ENCODE measurements around the gene BLVRB.

The BLVRB gene

DNA sequence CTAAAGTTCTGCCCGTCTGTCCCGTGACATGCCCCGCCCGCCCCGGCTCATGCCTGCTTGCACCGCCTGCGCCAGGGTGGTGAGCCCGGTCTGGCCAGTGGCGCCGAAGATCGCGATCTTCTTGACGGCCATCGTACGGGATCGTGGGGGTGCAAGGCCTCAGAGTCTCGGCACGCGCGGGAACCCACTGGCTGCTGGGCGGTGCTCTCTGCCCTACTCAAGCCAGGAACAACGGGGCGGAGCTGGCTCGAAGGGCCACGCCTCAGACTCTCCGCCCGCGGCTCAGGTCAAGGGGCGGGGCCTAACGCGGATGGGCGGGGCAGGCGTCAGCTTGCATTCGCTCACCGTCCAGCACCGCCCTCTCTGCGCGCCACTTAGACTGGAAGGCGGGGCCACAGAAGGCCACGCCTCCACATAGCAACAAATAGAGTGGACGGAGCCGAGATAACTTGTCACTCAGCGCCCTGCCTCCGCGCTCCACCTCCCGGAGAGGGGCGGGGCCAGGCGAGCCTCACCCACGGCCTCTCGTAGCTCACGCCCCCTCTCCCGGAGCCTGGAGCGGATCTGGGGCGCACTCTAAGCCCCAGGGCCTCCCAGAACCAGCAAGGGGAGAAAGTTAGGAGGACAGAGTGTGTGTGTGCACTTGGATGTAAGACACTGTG lies at the start of gene BLVRB:
BLVRB (minus strand) TSS at position 189 of the 662 bp plus-strand sequence; CDS start at position 132, 57 bp downstream.
- TF ChIP-seq, protein P1, sequence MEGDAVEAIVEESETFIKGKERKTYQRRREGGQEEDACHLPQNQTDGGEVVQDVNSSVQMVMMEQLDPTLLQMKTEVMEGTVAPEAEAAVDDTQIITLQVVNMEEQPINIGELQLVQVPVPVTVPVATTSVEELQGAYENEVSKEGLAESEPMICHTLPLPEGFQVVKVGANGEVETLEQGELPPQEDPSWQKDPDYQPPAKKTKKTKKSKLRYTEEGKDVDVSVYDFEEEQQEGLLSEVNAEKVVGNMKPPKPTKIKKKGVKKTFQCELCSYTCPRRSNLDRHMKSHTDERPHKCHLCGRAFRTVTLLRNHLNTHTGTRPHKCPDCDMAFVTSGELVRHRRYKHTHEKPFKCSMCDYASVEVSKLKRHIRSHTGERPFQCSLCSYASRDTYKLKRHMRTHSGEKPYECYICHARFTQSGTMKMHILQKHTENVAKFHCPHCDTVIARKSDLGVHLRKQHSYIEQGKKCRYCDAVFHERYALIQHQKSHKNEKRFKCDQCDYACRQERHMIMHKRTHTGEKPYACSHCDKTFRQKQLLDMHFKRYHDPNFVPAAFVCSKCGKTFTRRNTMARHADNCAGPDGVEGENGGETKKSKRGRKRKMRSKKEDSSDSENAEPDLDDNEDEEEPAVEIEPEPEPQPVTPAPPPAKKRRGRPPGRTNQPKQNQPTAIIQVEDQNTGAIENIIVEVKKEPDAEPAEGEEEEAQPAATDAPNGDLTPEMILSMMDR (IDR thresholded peaks at IDR 0.05; ENCODE audit: low read depth, low read length), result no peak
- peak; percentile 99 for DNase-seq (ENCODE audit: extremely low read depth, low read depth)

DNA sequence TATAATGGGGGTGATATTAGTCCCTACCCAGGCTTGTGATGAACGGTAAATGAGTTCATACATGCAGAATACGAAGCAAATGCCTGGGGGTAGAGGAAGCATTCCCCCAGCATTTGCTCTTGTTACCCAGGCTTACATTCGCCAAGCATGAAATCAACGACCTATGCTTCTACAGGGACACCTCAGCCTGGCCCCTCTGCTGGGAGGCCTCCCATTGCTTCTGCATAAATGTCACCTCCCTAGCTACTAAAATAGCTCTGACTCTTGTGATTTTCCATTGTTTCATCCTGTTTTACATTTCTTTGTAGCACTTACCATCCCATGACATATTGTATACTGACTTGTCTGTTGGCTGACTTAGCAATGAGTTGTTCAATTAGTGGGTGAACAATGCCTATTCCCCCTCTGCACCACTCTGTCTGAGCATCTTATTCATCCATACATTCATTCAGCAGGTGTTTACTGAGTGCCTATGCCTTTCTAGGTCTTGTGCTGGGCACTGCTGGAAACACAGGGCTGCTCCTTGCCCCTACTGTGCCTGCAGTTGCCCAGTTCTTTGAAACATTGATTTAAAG lies 48.3 kb upstream of the BLVRB start:
- TF ChIP-seq, protein P1 (IDR thresholded peaks at IDR 0.05; ENCODE audit: low read depth, low read length), result no peak
- no peak for DNase-seq (ENCODE audit: extremely low read depth, low read depth)

DNA sequence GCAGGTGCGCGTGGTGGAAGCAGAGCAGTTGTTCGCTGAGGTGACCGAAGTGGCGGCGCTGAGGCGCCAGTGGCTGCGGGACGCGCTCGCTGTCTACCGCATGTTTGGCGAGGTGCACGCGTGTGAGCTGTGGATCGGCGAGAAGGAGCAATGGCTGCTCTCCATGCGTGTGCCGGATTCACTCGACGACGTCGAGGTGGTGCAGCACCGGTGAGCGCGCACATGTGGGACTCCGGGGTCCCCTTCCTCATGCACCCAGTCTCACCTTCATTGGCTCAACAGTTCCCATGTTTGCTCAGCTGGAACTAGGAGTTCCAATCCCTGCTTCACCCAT lies 47.8 kb upstream of the BLVRB start:
- no peak for DNase-seq (ENCODE audit: extremely low read depth, low read depth)
- TF ChIP-seq, protein P1 (IDR thresholded peaks at IDR 0.05; ENCODE audit: low read depth, low read length), result no peak

DNA sequence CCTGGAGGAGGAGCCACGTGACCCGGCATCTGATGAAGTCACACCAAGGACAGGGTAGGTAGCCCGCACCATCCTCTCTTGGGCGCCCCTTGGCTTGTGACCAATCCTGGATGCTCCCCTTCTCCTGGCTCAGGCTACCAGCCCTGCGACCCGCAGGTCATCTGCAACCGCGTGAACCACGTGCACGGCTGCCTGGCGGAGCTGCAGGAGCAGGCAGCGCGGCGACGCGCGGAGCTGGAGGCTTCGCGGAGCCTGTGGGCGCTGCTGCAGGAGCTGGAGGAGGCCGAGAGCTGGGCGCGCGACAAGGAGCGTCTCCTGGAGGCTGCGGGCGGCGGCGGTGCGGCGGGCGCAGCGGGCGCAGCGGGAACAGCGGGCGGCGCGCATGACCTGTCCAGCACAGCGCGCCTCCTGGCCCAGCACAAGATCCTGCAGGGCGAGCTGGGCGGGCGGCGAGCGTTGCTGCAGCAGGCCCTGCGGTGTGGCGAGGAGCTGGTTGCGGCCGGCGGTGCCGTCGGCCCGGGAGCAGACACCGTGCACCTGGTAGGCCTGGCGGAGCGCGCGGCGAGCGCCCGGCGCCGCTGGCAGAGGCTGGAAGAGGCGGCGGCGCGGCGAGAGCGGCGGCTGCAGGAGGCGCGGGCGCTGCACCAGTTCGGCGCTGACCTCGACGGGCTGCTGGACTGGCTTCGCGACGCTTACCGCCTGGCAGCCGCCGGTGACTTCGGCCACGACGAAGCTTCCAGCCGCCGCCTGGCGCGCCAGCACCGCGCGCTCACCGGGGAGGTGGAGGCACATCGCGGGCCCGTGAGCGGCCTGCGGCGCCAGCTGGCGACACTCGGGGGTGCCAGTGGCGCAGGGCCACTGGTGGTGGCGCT lies 47.2 kb upstream of the BLVRB start:
- TF ChIP-seq, protein P1 (IDR thresholded peaks at IDR 0.05; ENCODE audit: low read depth, low read length), result no peak
- no peak for DNase-seq (ENCODE audit: extremely low read depth, low read depth)

DNA sequence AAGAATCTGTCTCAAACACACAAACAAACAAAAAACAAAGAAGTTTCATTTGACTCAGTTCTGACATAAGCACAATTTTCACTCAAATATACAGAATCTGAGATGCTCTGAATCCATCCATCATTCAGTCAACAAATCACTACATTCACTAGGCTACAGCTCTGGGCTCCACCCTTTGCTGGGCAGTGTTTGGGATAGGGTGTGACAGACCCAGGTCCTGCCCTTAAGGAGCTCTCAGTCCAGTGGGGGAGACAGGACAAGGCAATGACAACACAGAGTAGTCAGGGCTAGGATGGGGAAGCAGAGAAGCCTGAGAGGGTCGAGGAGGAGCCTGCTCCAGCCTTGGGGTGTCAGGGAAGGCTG lies 46.5 kb upstream of the BLVRB start:
- TF ChIP-seq, protein P1 (IDR thresholded peaks at IDR 0.05; ENCODE audit: low read depth, low read length), result no peak
- DNase-seq (ENCODE audit: extremely low read depth, low read depth), result no peak

DNA sequence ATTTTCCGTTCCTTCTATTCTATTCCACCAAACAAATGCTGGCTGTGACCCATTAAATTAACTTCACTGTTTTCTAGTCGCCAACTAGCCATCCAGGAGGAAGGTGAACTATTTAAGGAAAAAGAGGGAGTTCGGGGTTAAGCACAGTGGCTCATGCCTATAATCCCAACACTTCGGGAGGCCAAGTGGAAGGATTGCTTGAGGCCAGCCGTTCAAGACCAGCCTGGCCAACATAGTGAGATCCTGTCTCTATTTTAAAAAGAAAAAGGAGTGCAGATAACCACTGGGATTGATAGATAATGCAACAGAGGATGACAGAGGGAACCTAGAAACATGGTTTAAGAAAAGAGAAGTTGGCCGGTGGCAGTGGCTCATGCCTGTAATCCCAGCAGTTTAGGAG lies 45.9 kb upstream of the BLVRB start:
- DNase-seq (ENCODE audit: extremely low read depth, low read depth), result no peak
- TF ChIP-seq, protein P1 (IDR thresholded peaks at IDR 0.05; ENCODE audit: low read depth, low read length), result no peak

Measured in AG09319 (cell line).